K562 (cell line): ENCODE data around the gene GCSAM. TPM values are rescaled to one million over a fixed set of nuclear protein-coding genes. Genes with fewer than 3 reads are reported as not detected.

Source experiments
- ATAC-seq: fragments of 200-7000 bp; cut with Tn5 transposase; 3 replicates; pipeline ENCODE4 v1.9.1; 2020; ENCODE audit warnings: moderate library complexity
- BruUV-seq: library from RNA; stranded (reverse); fragments of 400-500 nt; replicated peaks from 2 replicates; lab custom pipeline; 2021; lab: Mats Ljungman, UMichigan
- CTCF ChIA-PET: fragments of 300-600 bp; formaldehyde crosslinking; extraction: SDS; loops from one replicate; lab custom pipeline; 2021; ENCODE audit warnings: low intra/inter-chr PET ratio; lab: Yijun Ruan, JAX
- POLR2A ChIA-PET: fragments of 300-600, 350-650 bp; sonication (Branson Sonifier 250); formaldehyde crosslinking; extraction: SDS; loops from one replicate; lab custom pipeline; 2021; ENCODE audit warnings: antibody characterized with exemption, inconsistent platforms; lab: Yijun Ruan, JAX
- DNase-seq, 4 experiments: peaks; one replicate each; pipeline versions ENCODE4 v3.0.0 to v3.0.0-alpha.2; 2011 to 2018; ENCODE audit warnings: low spot score in 3 of 4, mixed read lengths in 3 of 4; ENCODE audit errors: extremely low read depth in 1 of 4
- FAIRE-seq: peaks from 2 replicates; lab custom pipeline; 2011; peaks lifted over from hg19 to GRCh38; lab: Jason Lieb, UNC
- H2AFZ ChIP-seq: 2 replicates; pipeline ENCODE4 v1.6.0; 2011; ENCODE audit warnings: low read depth, low read length, control low read depth, inconsistent platforms
- H3K27ac ChIP-seq: fragments of 200-600 bp; 3 replicates; pipeline ENCODE4 v1.8.0; 2011; ENCODE audit warnings: low read depth, mild to moderate bottlenecking, control low read depth, inconsistent platforms, low read length, moderate library complexity, mixed read lengths; ENCODE audit errors: extremely low read depth
- H3K27me3 ChIP-seq, 2 experiments: fragments of 300-600 bp in 1 of 2; 2 replicates in 1 of 2; 3 replicates in 1 of 2; pipeline versions ENCODE4 v1.6.0 to v1.8.0; 2011; ENCODE audit warnings: inconsistent platforms in 2 of 2, low read length in 2 of 2, mild to moderate bottlenecking in 1 of 2, mixed read lengths in 1 of 2, moderate library complexity in 1 of 2; ENCODE audit not compliant: control insufficient read depth in 2 of 2, insufficient read depth in 2 of 2
- H3K36me3 ChIP-seq: fragments of 300-600 bp; 3 replicates; pipeline ENCODE4 v1.8.0; 2011; ENCODE audit warnings: mild to moderate bottlenecking, low read length, inconsistent platforms; ENCODE audit not compliant: control insufficient read depth, insufficient read depth
- H3K4me1 ChIP-seq, 2 experiments: fragments of 200-600 bp in 1 of 2; replicated peaks in 1 of 2; 2 replicates in 1 of 2; 3 replicates in 1 of 2; pipeline versions ENCODE4 v1.5.1 to v1.8.0; 2011; ENCODE audit warnings: inconsistent platforms in 2 of 2, low read length in 2 of 2, mild to moderate bottlenecking in 1 of 2, mixed read lengths in 1 of 2, moderate library complexity in 1 of 2; ENCODE audit not compliant: control insufficient read depth in 2 of 2, insufficient read depth in 2 of 2
- H3K4me2 ChIP-seq: 2 replicates; pipeline ENCODE4 v1.6.1; 2011; ENCODE audit warnings: low read length, control low read depth, inconsistent platforms, mixed read lengths; ENCODE audit not compliant: insufficient read depth
- H3K4me3 ChIP-seq: fragments of 200-600 bp; sonication (generic), shearing (Covaris generic); 2 replicates; pipeline ENCODE4 v1.5.1; 2016; ENCODE audit warnings: control low read depth, inconsistent platforms
- H3K79me2 ChIP-seq: fragments of 200-600 bp; 3 replicates; pipeline ENCODE4 v1.8.0; 2011; ENCODE audit warnings: low read length, inconsistent platforms; ENCODE audit not compliant: control insufficient read depth, insufficient read depth
- H3K9ac ChIP-seq, 2 experiments: 2 replicates each; pipeline versions ENCODE4 v1.6.0 to v1.6.1; 2011; ENCODE audit warnings: low read depth in 2 of 2, low read length in 2 of 2, control low read depth in 1 of 2, inconsistent platforms in 1 of 2, mild to moderate bottlenecking in 1 of 2, mixed read lengths in 1 of 2; ENCODE audit not compliant: insufficient read depth in 1 of 2
- H3K9me1 ChIP-seq: one replicate; pipeline ENCODE4 v1.6.0; 2011; ENCODE audit warnings: inconsistent platforms, mild to moderate bottlenecking, low read length, moderate library complexity; ENCODE audit not compliant: control insufficient read depth, insufficient read depth
- H3K9me3 ChIP-seq: replicated peaks from 2 replicates; pipeline ENCODE4 v1.5.1; 2011; ENCODE audit warnings: low read depth, low read length, inconsistent platforms; ENCODE audit not compliant: control insufficient read depth, insufficient read depth
- H4K20me1 ChIP-seq: replicated peaks from 2 replicates; pipeline ENCODE4 v1.6.1; 2011; ENCODE audit warnings: low read length, inconsistent platforms, mixed read lengths; ENCODE audit not compliant: control insufficient read depth, insufficient read depth
- ADNP ChIP-seq: fragments of 200-800 bp; sonication (Bioruptor generic); IDR thresholded peaks from 2 replicates; pipeline ENCODE4 v1.6.1; 2016; ENCODE audit warnings: missing genetic modification characterization, missing compliant biosample characterization
- ARHGAP35 ChIP-seq: fragments of 450-650 bp; IDR thresholded peaks from 2 replicates; pipeline ENCODE4 v1.6.1; 2018; ENCODE audit not compliant: partially characterized antibody
- ATF7 ChIP-seq: fragments of 450-650 bp; IDR thresholded peaks from 2 replicates; pipeline ENCODE4 v1.7.1; 2014; ENCODE audit warnings: mild to moderate bottlenecking, moderate library complexity
- CBFA2T3 ChIP-seq: fragments of 450-650 bp; IDR thresholded peaks from 2 replicates; pipeline ENCODE4 v1.6.1; 2017
- CCAR2 ChIP-seq: fragments of 200-400 bp; formaldehyde crosslinking; IDR thresholded peaks from 2 replicates; pipeline ENCODE4 v1.6.1; 2017; ENCODE audit warnings: mild to moderate bottlenecking, low read depth, low read length
- CREBBP ChIP-seq: IDR thresholded peaks from one replicate; pipeline ENCODE4 v1.6.1; 2012; ENCODE audit warnings: low read depth, mild to moderate bottlenecking, control low read depth, inconsistent platforms, low read length
- DMBX1 ChIP-seq: fragments of 250-450 bp; sonication (Bioruptor Pico); IDR thresholded peaks from 2 replicates; pipeline ENCODE4 v1.8.0; 2022; ENCODE audit warnings: inconsistent platforms, mild to moderate bottlenecking, moderate library complexity, borderline replicate concordance
- ELF4 ChIP-seq: fragments of 450-650 bp; formaldehyde crosslinking; IDR thresholded peaks from 2 replicates; pipeline ENCODE4 v1.4.0; 2022; ENCODE audit warnings: missing genetic modification characterization
- FIP1L1 ChIP-seq: fragments of 200-400 bp; formaldehyde crosslinking; IDR thresholded peaks from 2 replicates; pipeline ENCODE4 v1.6.1; 2018; ENCODE audit warnings: mild to moderate bottlenecking, low read depth, low read length; ENCODE audit not compliant: poor library complexity, severe bottlenecking
- GMEB1 ChIP-seq: fragments of 250-450 bp; sonication (Bioruptor Pico); IDR thresholded peaks from 2 replicates; pipeline ENCODE4 v1.4.0; 2020; ENCODE audit warnings: mild to moderate bottlenecking
- NCOA4 ChIP-seq: fragments of 450-650 bp; IDR thresholded peaks from 2 replicates; pipeline ENCODE4 v1.6.1; 2018; ENCODE audit warnings: mild to moderate bottlenecking; ENCODE audit not compliant: partially characterized antibody
- NUFIP1 ChIP-seq: fragments of 450-650 bp; IDR thresholded peaks from 2 replicates; pipeline ENCODE4 v1.6.1; 2018; ENCODE audit not compliant: partially characterized antibody
- RBM25 ChIP-seq: fragments of 200-400 bp; formaldehyde crosslinking; IDR thresholded peaks from 2 replicates; pipeline ENCODE4 v1.6.1; 2018; ENCODE audit warnings: low read length, low read depth, moderate library complexity; ENCODE audit not compliant: severe bottlenecking
- TSC22D4 ChIP-seq: fragments of 450-650 bp; IDR thresholded peaks from 2 replicates; pipeline ENCODE4 v1.6.1; 2016; ENCODE audit warnings: missing genetic modification characterization, missing biosample characterization, control low read depth
- ZBTB17 ChIP-seq: fragments of 450-650 bp; formaldehyde crosslinking; IDR thresholded peaks from 2 replicates; pipeline ENCODE4 v1.4.0; 2020; ENCODE audit warnings: mild to moderate bottlenecking
- ZNF57 ChIP-seq: fragments of 450-650 bp; formaldehyde crosslinking; IDR thresholded peaks from 2 replicates; pipeline ENCODE4 v1.4.0; 2020; ENCODE audit warnings: mild to moderate bottlenecking, moderate library complexity
- ZNF707 ChIP-seq: fragments of 250-450 bp; sonication (Bioruptor Pico); conservative IDR thresholded peaks from 2 replicates; pipeline ENCODE4 v1.8.0; 2022; ENCODE audit warnings: inconsistent platforms, mild to moderate bottlenecking, moderate library complexity
- ZNF79 ChIP-seq: fragments of 250-450 bp; sonication (Bioruptor Pico); IDR thresholded peaks from 2 replicates; pipeline ENCODE4 v1.4.0; 2020; ENCODE audit warnings: low read depth, mild to moderate bottlenecking, moderate library complexity
- whole genome bisulfite sequencing: fragments of 100-300 bp; shearing (Covaris generic); methylation state at CpG from one replicate; pipeline ENCODE4 v1.1.6; 2016; ENCODE audit warnings: low coverage, mixed read lengths; ENCODE audit not compliant: insufficient coverage; ENCODE audit errors: missing lambda C conversion rate; 5-methylcytosine and 5-hydroxymethylcytosine counted together
- in situ Hi-C: fragments of 300-500 bp; cut with MboI; formaldehyde crosslinking; loops from 4 replicates; pipeline ENCODE4 v1.15.0; 2018; ENCODE audit warnings: inconsistent platforms, mixed read lengths
- intact Hi-C: fragments of 100-400 bp; cut with micrococcal nuclease; formaldehyde crosslinking; loops from 2 replicates; pipeline ENCODE4 v1.14.2; 2022
- polyA plus RNA-seq, 8 experiments: library from polyadenylated mRNA; depleted of rRNA in 4 of 8; stranded (reverse) in 5 of 8; unstranded in 3 of 8; fragments of >200 nt; fragmentation: Nextera tagmentation in 2 of 8; fragmentation: Illumina TruSeq in 1 of 8; extraction: Ambion mirVana in 2 of 8; extraction: Trizol in 1 of 8; gene quantifications; 2 replicates each; pipeline versions ENCODE4 v1.2.1 to v1.2.3, GENCODE V29; 2011 to 2014; ENCODE audit warnings: inconsistent platforms in 1 of 8, missing spikeins in 1 of 8
- total RNA-seq, 7 experiments: library from RNA; depleted of rRNA in 6 of 7; stranded (reverse); fragments of >200 nt in 6 of 7; fragmentation: Illumina TruSeq in 2 of 7; extraction: Trizol in 2 of 7; gene quantifications; 2 replicates each; pipeline versions ENCODE4 v1.2.1 to v1.2.3, GENCODE V29; 2011 to 2021; ENCODE audit warnings: low replicate concordance in 1 of 7

GCSAM gene
- total and polyA plus RNA-seq, 9 of the 15 experiments (the other 6 are each of a cell fraction or from before 2014, with no cell fraction given) = 0.10 TPM; not detected in 8

- Histone ChIP-seq H3K4me2 (no peak overlapping the region), H3K36me3 (no peaks in the 10 kb centered on the region)
- FAIRE-seq = no peak
Observed at GRCh38 chr3:112130638-112130993, 2.4 kb downstream of the GCSAM start.

GRCh38 chr3:112129925-112130637, 3.0 kb downstream of the GCSAM start:
- ChIA-PET POLR2A (no interaction called here), CTCF (no interaction called here)
- Histone ChIP-seq H3K4me3 (no peak overlapping the region), H3K36me3 (no peaks in the 10 kb centered on the region), H3K9me3 (no peaks in the 10 kb centered on the region), H3K9me1 (no peaks in the 10 kb centered on the region), H3K79me2 (no peaks in the 10 kb centered on the region), H3K4me1 (peaks cover 0 to 7% of the 10 kb centered on the region in 2 experiments; a peak in 1 of 5 replicates), H3K9ac (no peak overlapping the region), H4K20me1 (no peaks in the 10 kb centered on the region), H3K27me3 (no peaks in the 10 kb centered on the region), H3K4me2 (no peak overlapping the region), H2AFZ (no peak overlapping the region), H3K27ac (no peak overlapping the region)
- WGBS = 3% methylated on average over 3 of the region's 4 CpGs
- intact Hi-C loops = loop anchor here (10.0 kb wide), 1 partner anchor 145 kb away; no protein-coding TSS in a partner anchor
- no peak for DNase-seq
- in situ Hi-C loops = no loop called here
- no peak for FAIRE-seq
- BruUV-seq = no TSS peak
- no peak for ATAC-seq
- TF ChIP-seq ATF7 (no peak), ZNF79 (CRISPR knock-in tag) (no peak), DMBX1 (CRISPR knock-in tag) (no peak), GMEB1 (CRISPR knock-in tag) (no peak), CREBBP (no peak), ZNF57 (CRISPR knock-in tag) (no peak), RBM25 (no peak), CBFA2T3 (no peak), ZBTB17 (no peak), TSC22D4 (tag) (no peak), NCOA4 (no peak), CCAR2 (no peak), FIP1L1 (no peak), ADNP (tag) (no peak)

More at GRCh38 chr3:112130638-112130993, 2.4 kb downstream of the GCSAM start:
- Histone ChIP-seq H3K9me3 (no peaks in the 10 kb centered on the region), H3K9me1 (no peaks in the 10 kb centered on the region), H3K4me1 (peaks cover 0 to 7% of the 10 kb centered on the region in 2 experiments; a peak in 1 of 5 replicates), H3K4me3 (no peak overlapping the region), H4K20me1 (no peaks in the 10 kb centered on the region), H3K27ac (no peak overlapping the region), H3K79me2 (no peaks in the 10 kb centered on the region), H3K27me3 (no peaks in the 10 kb centered on the region), H3K9ac (no peak overlapping the region), H2AFZ (no peak overlapping the region)
- BruUV-seq = no TSS peak
- WGBS = 17% methylated on average over 3 of the region's 3 CpGs
- ChIA-PET POLR2A (no interaction called here), CTCF (no interaction called here)
- DNase-seq = no peak
- TF ChIP-seq NUFIP1 (no peak), ARHGAP35 (no peak), ZNF707 (CRISPR knock-in tag) (no peak), ELF4 (no peak)
- in situ Hi-C loops = no loop called here
- no peak for ATAC-seq
- intact Hi-C loops = loop anchor here (10.0 kb wide), 1 partner anchor 144 kb away; no protein-coding TSS in a partner anchor
